HepG2 (cell line): ENCODE measurements around the gene REC114. TPM values are rescaled to one million over a fixed set of nuclear protein-coding genes. Genes with fewer than 3 reads are reported as not detected.

Source experiments
- ATAC-seq: fragments of 200-7000 bp; cut with Tn5 transposase; 3 replicates; pipeline ENCODE4 v1.9.1; 2020; ENCODE audit warnings: mild to moderate bottlenecking, moderate library complexity
- BruUV-seq: library from RNA; stranded (reverse); fragments of 400-500 nt; replicated peaks from 2 replicates; lab custom pipeline; 2021; lab: Mats Ljungman, UMichigan
- CTCF ChIA-PET: fragments of 300-600 bp; formaldehyde crosslinking; extraction: SDS; loops from one replicate; lab custom pipeline; 2021; ENCODE audit warnings: low total read pairs, inconsistent platforms, low intra/inter-chr PET ratio; lab: Yijun Ruan, JAX
- POLR2A ChIA-PET: fragments of 350-600 bp; sonication (Branson Sonifier 250); formaldehyde crosslinking; loops from one replicate; lab custom pipeline; 2020; ENCODE audit warnings: antibody characterized with exemption, inconsistent platforms; lab: Yijun Ruan, JAX
- DNase-seq: peaks from one replicate; pipeline ENCODE4 v3.0.0-alpha.2; 2015; ENCODE audit warnings: low spot score
- FAIRE-seq: peaks from 3 replicates; lab custom pipeline; 2011; peaks lifted over from hg19 to GRCh38; lab: Jason Lieb, UNC
- H2AFZ ChIP-seq: one replicate; pipeline ENCODE4 v1.6.1; 2011; ENCODE audit warnings: low read length, inconsistent platforms
- H3K27ac ChIP-seq: fragments of 300-600 bp; 3 replicates; pipeline ENCODE4 v1.8.0; 2011; ENCODE audit warnings: mixed run types, mild to moderate bottlenecking, mixed read lengths, low read length, inconsistent platforms; ENCODE audit not compliant: insufficient read depth; ENCODE audit errors: extremely low read length
- H3K27me3 ChIP-seq, 2 experiments: fragments of 200-600 bp in 1 of 2; 2 replicates in 1 of 2; 3 replicates in 1 of 2; pipeline versions ENCODE4 v1.6.0 to v1.8.0; 2011; ENCODE audit warnings: low read length in 2 of 2, mild to moderate bottlenecking in 2 of 2, moderate library complexity in 2 of 2, inconsistent platforms in 1 of 2; ENCODE audit not compliant: insufficient read depth in 2 of 2, control insufficient read depth in 1 of 2
- H3K36me3 ChIP-seq, 2 experiments: fragments of 200-600 bp in 1 of 2; replicated peaks in 1 of 2; 2 replicates in 1 of 2; 3 replicates in 1 of 2; pipeline versions ENCODE4 v1.5.1 to v1.8.0; 2011; ENCODE audit warnings: low read length in 2 of 2, inconsistent platforms in 1 of 2; ENCODE audit not compliant: insufficient read depth in 2 of 2, control insufficient read depth in 1 of 2
- H3K4me1 ChIP-seq: 2 replicates; pipeline ENCODE4 v1.5.1; 2012; ENCODE audit warnings: low read length, inconsistent platforms; ENCODE audit not compliant: insufficient read depth
- H3K4me2 ChIP-seq: 2 replicates; pipeline ENCODE4 v1.6.0; 2011; ENCODE audit warnings: low read depth, low read length, inconsistent platforms
- H3K4me3 ChIP-seq, 3 experiments: fragments of 200-600 bp in 1 of 3; sonication (generic), shearing (Covaris generic) in 1 of 3; replicated peaks in 1 of 3; 2 replicates each; pipeline ENCODE4 v1.5.1; 2011 to 2016; ENCODE audit warnings: low read length in 3 of 3, inconsistent platforms in 2 of 3, low read depth in 2 of 3, mild to moderate bottlenecking in 2 of 3, control low read depth in 1 of 3, mixed read lengths in 1 of 3; ENCODE audit not compliant: insufficient read depth in 1 of 3
- H3K79me2 ChIP-seq: one replicate; pipeline ENCODE4 v1.6.1; 2011; ENCODE audit warnings: low read length, inconsistent platforms; ENCODE audit not compliant: insufficient read depth
- H3K9ac ChIP-seq: 2 replicates; pipeline ENCODE4 v1.6.0; 2011; ENCODE audit warnings: mild to moderate bottlenecking, low read depth, low read length, inconsistent platforms; ENCODE audit not compliant: insufficient read depth
- H3K9me3 ChIP-seq: 2 replicates; pipeline ENCODE4 v1.5.1; 2012; ENCODE audit warnings: mild to moderate bottlenecking, low read length
- H4K20me1 ChIP-seq: 2 replicates; pipeline ENCODE4 v1.6.0; 2011; ENCODE audit warnings: inconsistent platforms, mild to moderate bottlenecking, low read length, moderate library complexity; ENCODE audit not compliant: insufficient read depth
- BCL3 ChIP-seq: sonication (generic); formaldehyde crosslinking; IDR thresholded peaks from 2 replicates; pipeline ENCODE4 v1.5.1; 2020; ENCODE audit warnings: mild to moderate bottlenecking, missing genetic modification reagents, moderate library complexity
- CREB3 ChIP-seq: sonication (generic); formaldehyde crosslinking; IDR thresholded peaks from 2 replicates; pipeline ENCODE4 v1.5.0; 2020; ENCODE audit warnings: missing genetic modification reagents
- HIVEP1 ChIP-seq: sonication (generic); formaldehyde crosslinking; IDR thresholded peaks from 2 replicates; pipeline ENCODE4 v1.4.0; 2020; ENCODE audit warnings: mild to moderate bottlenecking, missing genetic modification reagents
- HNF4G ChIP-seq, 2 experiments: sonication (generic) in 1 of 2; formaldehyde crosslinking in 1 of 2; IDR thresholded peaks; 2 replicates each; pipeline versions ENCODE4 v1.4.0 to v1.6.1; 2011 to 2020; ENCODE audit warnings: borderline replicate concordance in 2 of 2, low read depth in 2 of 2, mild to moderate bottlenecking in 2 of 2, low read length in 1 of 2, missing genetic modification reagents in 1 of 2, moderate library complexity in 1 of 2
- MAF1 ChIP-seq: sonication (generic); formaldehyde crosslinking; IDR thresholded peaks from 2 replicates; pipeline ENCODE4 v1.5.0; 2020; ENCODE audit warnings: missing genetic modification reagents, borderline replicate concordance
- PRMT3 ChIP-seq: sonication (generic); formaldehyde crosslinking; IDR thresholded peaks from 2 replicates; pipeline ENCODE4 v1.8.1; 2022; ENCODE audit warnings: low read depth, mild to moderate bottlenecking, moderate library complexity, missing genetic modification reagents, borderline replicate concordance
- SALL2 ChIP-seq: sonication (generic); formaldehyde crosslinking; IDR thresholded peaks from 2 replicates; pipeline ENCODE4 v1.8.1; 2023; ENCODE audit warnings: mild to moderate bottlenecking, missing genetic modification reagents, inconsistent platforms
- SRSF9 ChIP-seq: fragments of 200-400 bp; formaldehyde crosslinking; IDR thresholded peaks from 2 replicates; pipeline ENCODE4 v1.6.1; 2018; ENCODE audit warnings: borderline replicate concordance, mild to moderate bottlenecking, low read depth, low read length; ENCODE audit not compliant: insufficient read depth, poor library complexity, severe bottlenecking
- TCF12 ChIP-seq, 2 experiments: fragments of 450-650 bp in 1 of 2; sonication (generic) in 1 of 2; formaldehyde crosslinking in 1 of 2; IDR thresholded peaks; 2 replicates each; pipeline versions ENCODE4 v1.6.1 to v1.8.0; 2017 to 2022; ENCODE audit warnings: antibody characterized with exemption in 1 of 2, mild to moderate bottlenecking in 1 of 2, missing genetic modification reagents in 1 of 2, moderate library complexity in 1 of 2
- ZMYM2 ChIP-seq: sonication (generic); formaldehyde crosslinking; IDR thresholded peaks from 2 replicates; pipeline ENCODE4 v1.8.0; 2022; ENCODE audit warnings: mild to moderate bottlenecking, missing genetic modification reagents
- ZNF276 ChIP-seq: sonication (generic); formaldehyde crosslinking; IDR thresholded peaks from 2 replicates; pipeline ENCODE4 v1.4.0; 2020; ENCODE audit warnings: mild to moderate bottlenecking, low read depth, missing genetic modification reagents
- ZNF549 ChIP-seq: sonication (generic); formaldehyde crosslinking; IDR thresholded peaks from 2 replicates; pipeline ENCODE4 v1.5.0; 2020; ENCODE audit warnings: missing genetic modification reagents
- ZNF710 ChIP-seq: sonication (generic); formaldehyde crosslinking; IDR thresholded peaks from 2 replicates; pipeline ENCODE4 v1.5.0; 2020; ENCODE audit warnings: mild to moderate bottlenecking, missing genetic modification reagents, borderline replicate concordance
- WGBS: methylation state at CpG from one replicate; pipeline ENCODE4 v1.1.6; 2017; ENCODE audit warnings: low lambda C conversion rate; 5-methylcytosine and 5-hydroxymethylcytosine counted together
- in situ Hi-C: cut with HindIII; loops from 2 replicates; pipeline ENCODE4 v1.10.0; 2017; ENCODE audit warnings: low pct_unique_long_range_greater_than_20kb; ENCODE audit not compliant: extremely low pct_ligation_motif_present
- intact Hi-C: fragments of 100-400 bp; cut with micrococcal nuclease; formaldehyde crosslinking; loops from one replicate; pipeline ENCODE4 v1.10.0; 2022; ENCODE audit not compliant: unreplicated experiment
- polyA plus RNA-seq, 8 experiments: library from polyadenylated mRNA; depleted of rRNA in 3 of 8; stranded (reverse) in 7 of 8; unstranded in 1 of 8; fragments of >200 nt; fragmentation: Illumina TruSeq in 4 of 8; extraction: Trizol in 4 of 8; gene quantifications; 2 replicates each; pipeline versions ENCODE4 v1.2.1 to v1.2.3, GENCODE V29; 2011 to 2016; ENCODE audit warnings: low read depth in 4 of 8, missing spikeins in 1 of 8, mixed read lengths in 1 of 8; ENCODE audit not compliant: insufficient read depth in 1 of 8
- total RNA-seq, 5 experiments: library from RNA; depleted of rRNA; stranded (reverse); fragments of >200 nt; fragmentation: Illumina TruSeq; extraction: Trizol; gene quantifications; 2 replicates each; pipeline ENCODE4 v1.2.3, GENCODE V29; 2016; ENCODE audit warnings: low read depth in 1 of 5

Gene REC114
- total and polyA plus RNA-seq, 2 of the 13 experiments (the other 11 are each of a cell fraction or from before 2014, with no cell fraction given): not detected

DNA sequence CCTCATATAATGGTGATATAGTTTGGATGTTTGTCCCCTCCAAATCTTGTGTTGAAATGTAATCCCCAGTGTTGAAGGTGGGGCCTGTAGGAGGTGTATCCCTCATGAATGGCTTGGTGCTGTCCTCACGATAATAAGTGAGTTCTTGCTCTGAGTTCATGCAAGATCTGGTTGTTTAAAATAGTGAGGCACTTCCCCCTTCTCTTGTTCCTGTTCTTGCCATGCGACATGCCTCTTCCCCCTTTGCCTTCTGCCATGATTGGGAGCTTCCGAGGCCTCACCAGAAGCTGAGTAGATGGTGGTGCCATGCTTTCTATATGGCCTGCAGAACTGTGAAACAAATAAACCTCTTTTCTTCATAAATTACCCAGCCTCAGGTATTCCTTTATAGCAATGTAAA is 39.2 kb downstream of the REC114 start:
- Histone ChIP-seq H3K9ac (no peak overlapping the region), H3K79me2 (no peaks in the 10 kb centered on the region), H2AFZ (no peak overlapping the region), H3K4me1 (0 out of 2 replicates have a peak, but pooled peaks cover 4% of the 10 kb centered on the region), H3K27me3 (no peaks in the 10 kb centered on the region; a peak in 1 of 5 replicates), H4K20me1 (no peaks in the 10 kb centered on the region), H3K4me3 (no peak overlapping the region), H3K36me3 (no peaks in the 10 kb centered on the region), H3K9me3 (no peaks in the 10 kb centered on the region), H3K4me2 (no peak overlapping the region), H3K27ac (no peak overlapping the region)
- in situ Hi-C loops (no loop called here), intact Hi-C loops (no loop called here)
- ATAC-seq (no peak), FAIRE-seq (no peak), DNase-seq (no peak)
- TF ChIP-seq TCF12 (IDR thresholded peaks at IDR 0.05) (no peak), TCF12 (CRISPR knock-in tag; IDR thresholded peaks at IDR 0.05) (no peak), ZNF276 (CRISPR knock-in tag) (no peak), MAF1 (no peak), ZMYM2 (CRISPR knock-in tag) (no peak), CREB3 (CRISPR knock-in tag) (no peak), ZNF710 (no peak), SRSF9 (no peak), HIVEP1 (CRISPR knock-in tag) (no peak), SALL2 (CRISPR knock-in tag) (no peak), BCL3 (CRISPR knock-in tag) (no peak), ZNF549 (no peak), PRMT3 (no peak), HNF4G (IDR thresholded peaks at IDR 0.05; ENCODE audit: borderline replicate concordance, low read depth, low read length) (no peak), HNF4G (CRISPR knock-in tag; IDR thresholded peaks at IDR 0.05; ENCODE audit: borderline replicate concordance, low read depth) (no peak)
- POLR2A ChIA-PET: no interaction called here
- CTCF ChIA-PET: no interaction called here
- WGBS: 15% methylated on average over 3 of the region's 3 CpGs
- BruUV-seq: no TSS peak
